HL-60 (cell line): ENCODE results near the gene HYOU1.

Experiments
- CTCF ChIP-seq: IDR thresholded peaks from one replicate; pipeline ENCODE4 v1.5.1; 2011; ENCODE audit warnings: low read length, control low read depth, inconsistent platforms; ENCODE audit not compliant: insufficient read depth
- GABPA ChIP-seq: IDR thresholded peaks from 2 replicates; pipeline ENCODE4 v1.6.1; 2012; ENCODE audit warnings: low read depth
- POLR2AphosphoS5 ChIP-seq: IDR thresholded peaks from 2 replicates; pipeline ENCODE4 v1.6.1; 2012; ENCODE audit warnings: low read depth
- REST ChIP-seq: IDR thresholded peaks from 2 replicates; pipeline ENCODE4 v1.6.1; 2012; ENCODE audit warnings: low read depth; ENCODE audit not compliant: insufficient replicate concordance

- TF ChIP-seq CTCF (no peak), POLR2AphosphoS5 (no peak), REST (no peak), GABPA (no peak)
Measured at GRCh38 chr11:119026970-119027369, 30.0 kb downstream of the HYOU1 start.
